Measurements from ENCODE around the gene OXLD1.

DNA sequence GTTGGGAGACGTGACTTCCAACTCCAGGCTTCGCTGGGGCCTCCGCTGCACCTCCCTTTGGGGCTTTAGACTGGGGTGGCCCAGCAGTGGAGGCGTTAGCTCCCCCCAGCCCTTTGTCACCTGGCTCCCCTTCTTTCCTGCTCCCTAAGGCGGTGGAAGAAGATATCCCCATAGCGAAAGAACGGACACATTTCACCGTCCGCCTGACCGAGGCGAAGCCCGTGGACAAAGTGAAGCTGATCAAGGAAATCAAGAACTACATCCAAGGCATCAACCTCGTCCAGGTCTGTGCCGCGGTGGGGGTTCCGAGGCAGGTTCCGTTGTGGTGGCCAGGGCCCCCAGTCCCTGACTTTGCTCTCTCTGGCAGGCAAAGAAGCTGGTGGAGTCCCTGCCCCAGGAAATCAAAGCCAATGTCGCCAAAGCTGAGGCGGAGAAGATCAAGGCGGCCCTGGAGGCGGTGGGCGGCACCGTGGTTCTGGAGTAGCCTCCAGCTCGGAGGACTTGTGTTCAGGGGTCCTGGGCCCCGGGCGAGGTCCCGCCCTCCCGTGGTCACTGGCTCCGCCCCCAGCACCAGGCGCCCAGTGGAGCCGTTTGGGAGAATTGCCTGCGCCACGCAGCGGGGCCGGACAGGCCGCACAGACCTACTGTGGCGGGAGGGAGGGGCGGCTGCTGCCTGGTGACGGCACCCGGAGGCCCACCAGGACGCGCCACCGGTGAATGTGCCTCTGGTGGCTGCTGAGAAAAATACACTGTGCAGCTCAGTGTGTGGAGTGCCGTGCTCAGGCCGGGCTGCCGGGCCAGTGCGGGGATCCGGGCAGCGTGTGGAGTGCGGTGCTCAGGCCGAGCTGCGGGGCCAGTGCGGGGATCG lies 40.6 kb upstream of the OXLD1 start:
- TF ChIP-seq, protein P1, sequence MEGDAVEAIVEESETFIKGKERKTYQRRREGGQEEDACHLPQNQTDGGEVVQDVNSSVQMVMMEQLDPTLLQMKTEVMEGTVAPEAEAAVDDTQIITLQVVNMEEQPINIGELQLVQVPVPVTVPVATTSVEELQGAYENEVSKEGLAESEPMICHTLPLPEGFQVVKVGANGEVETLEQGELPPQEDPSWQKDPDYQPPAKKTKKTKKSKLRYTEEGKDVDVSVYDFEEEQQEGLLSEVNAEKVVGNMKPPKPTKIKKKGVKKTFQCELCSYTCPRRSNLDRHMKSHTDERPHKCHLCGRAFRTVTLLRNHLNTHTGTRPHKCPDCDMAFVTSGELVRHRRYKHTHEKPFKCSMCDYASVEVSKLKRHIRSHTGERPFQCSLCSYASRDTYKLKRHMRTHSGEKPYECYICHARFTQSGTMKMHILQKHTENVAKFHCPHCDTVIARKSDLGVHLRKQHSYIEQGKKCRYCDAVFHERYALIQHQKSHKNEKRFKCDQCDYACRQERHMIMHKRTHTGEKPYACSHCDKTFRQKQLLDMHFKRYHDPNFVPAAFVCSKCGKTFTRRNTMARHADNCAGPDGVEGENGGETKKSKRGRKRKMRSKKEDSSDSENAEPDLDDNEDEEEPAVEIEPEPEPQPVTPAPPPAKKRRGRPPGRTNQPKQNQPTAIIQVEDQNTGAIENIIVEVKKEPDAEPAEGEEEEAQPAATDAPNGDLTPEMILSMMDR (IDR thresholded peaks at IDR 0.05) = no peak
- TF ChIP-seq POLR2AphosphoS5 (IDR thresholded peaks at IDR 0.05; ENCODE audit: insufficient read depth in 1 of 2, low read depth in 1 of 2) (no peak), POLR2A (IDR thresholded peaks at IDR 0.05) (no peak)
